ENCODE results near the gene TNS4.

- TF ChIP-seq CTCF (IDR thresholded peaks at IDR 0.05) (no peak), ZFX (IDR thresholded peaks at IDR 0.05; ENCODE audit: borderline replicate concordance) (no peak)
Measured at GRCh38 chr17:40511667-40512220, 10.3 kb upstream of the TNS4 start.

All from 22Rv1 (cell line).